Measurements from ENCODE around the gene EML4. TPM values are rescaled to one million over a fixed set of nuclear protein-coding genes. Genes with fewer than 3 reads are reported as not detected.
"Not testable (repeated sequence)": the region's sequence is repeated elsewhere in the genome, so short reads cannot be mapped to it uniquely, and the experiment has no call there.

Gene EML4
- total RNA-seq, 1 donor from 2014 or later = 50.8 TPM

GRCh38 chr2:42127425-42128424, 41.4 kb upstream of the EML4 start:
- no peak for TF ChIP-seq CTCF (IDR thresholded peaks at IDR 0.05; ENCODE audit: partially characterized antibody, unreplicated experiment)
- no peaks in the 10 kb centered on the region for H3K36me3 Mint-ChIP-seq (ENCODE audit: unreplicated experiment)
- DNase-seq = no peak
- H3K4me3 Mint-ChIP-seq (ENCODE audit: unreplicated experiment) = no peak overlapping the region
- no peaks in the 10 kb centered on the region for H3K27me3 Mint-ChIP-seq (ENCODE audit: unreplicated experiment)
- no peak overlapping the region for H3K27ac Mint-ChIP-seq (ENCODE audit: unreplicated experiment)
- H3K4me1 Mint-ChIP-seq (ENCODE audit: low read depth, unreplicated experiment) = peaks cover 19% of the 10 kb centered on the region
- peaks cover 1% of the 10 kb centered on the region for H3K9me3 Mint-ChIP-seq (ENCODE audit: unreplicated experiment)

- TF ChIP-seq CTCF (IDR thresholded peaks at IDR 0.05; ENCODE audit: partially characterized antibody, unreplicated experiment) = no peak
- Mint-ChIP-seq H3K27me3 (ENCODE audit: unreplicated experiment) (no peaks in the 10 kb centered on the region), H3K36me3 (ENCODE audit: unreplicated experiment) (no peaks in the 10 kb centered on the region), H3K9me3 (ENCODE audit: unreplicated experiment) (peaks cover 1% of the 10 kb centered on the region), H3K4me1 (ENCODE audit: low read depth, unreplicated experiment) (peaks cover 26% of the 10 kb centered on the region), H3K27ac (ENCODE audit: unreplicated experiment) (no peak overlapping the region), H3K4me3 (ENCODE audit: unreplicated experiment) (no peak overlapping the region)
- no peak for DNase-seq
Observed at GRCh38 chr2:42128721-42129486, 40.2 kb upstream of the EML4 start.

- H3K27me3 Mint-ChIP-seq (ENCODE audit: unreplicated experiment) = no peaks in the 10 kb centered on the region
- TF ChIP-seq CTCF (IDR thresholded peaks at IDR 0.05; ENCODE audit: partially characterized antibody, unreplicated experiment) = no peak
- no peak overlapping the region for H3K4me3 Mint-ChIP-seq (ENCODE audit: unreplicated experiment)
- DNase-seq = no peak
- H3K9me3 Mint-ChIP-seq (ENCODE audit: unreplicated experiment) = peaks cover 1% of the 10 kb centered on the region
- peaks cover 26% of the 10 kb centered on the region for H3K4me1 Mint-ChIP-seq (ENCODE audit: low read depth, unreplicated experiment)
- no peak overlapping the region for H3K27ac Mint-ChIP-seq (ENCODE audit: unreplicated experiment)
- no peaks in the 10 kb centered on the region for H3K36me3 Mint-ChIP-seq (ENCODE audit: unreplicated experiment)
Observed at GRCh38 chr2:42129487-42129852, 39.7 kb upstream of the EML4 start.

GRCh38 chr2:42129947-42130346, 39.2 kb upstream of the EML4 start:
- no peak overlapping the region for H3K4me3 Mint-ChIP-seq (ENCODE audit: unreplicated experiment)
- DNase-seq = no peak
- TF ChIP-seq CTCF (IDR thresholded peaks at IDR 0.05; ENCODE audit: partially characterized antibody, unreplicated experiment) = no peak
- peaks cover 1% of the 10 kb centered on the region for H3K9me3 Mint-ChIP-seq (ENCODE audit: unreplicated experiment)
- no peaks in the 10 kb centered on the region for H3K27me3 Mint-ChIP-seq (ENCODE audit: unreplicated experiment)
- H3K27ac Mint-ChIP-seq (ENCODE audit: unreplicated experiment) = no peak overlapping the region
- H3K4me1 Mint-ChIP-seq (ENCODE audit: low read depth, unreplicated experiment) = peaks cover 26% of the 10 kb centered on the region
- no peaks in the 10 kb centered on the region for H3K36me3 Mint-ChIP-seq (ENCODE audit: unreplicated experiment)

GRCh38 chr2:42130858-42131257, 38.3 kb upstream of the EML4 start:
- not testable (repeated sequence) for H3K27ac Mint-ChIP-seq (ENCODE audit: unreplicated experiment); H3K36me3 Mint-ChIP-seq (ENCODE audit: unreplicated experiment); H3K27me3 Mint-ChIP-seq (ENCODE audit: unreplicated experiment); H3K4me3 Mint-ChIP-seq (ENCODE audit: unreplicated experiment); DNase-seq; H3K9me3 Mint-ChIP-seq (ENCODE audit: unreplicated experiment)
- peaks cover 24% of the 10 kb centered on the region for H3K4me1 Mint-ChIP-seq (ENCODE audit: low read depth, unreplicated experiment)
